Hepatocyte (in vitro differentiated cells): ENCODE data around the gene PTPRS. TPM values are rescaled to one million over a fixed set of nuclear protein-coding genes. Genes with fewer than 3 reads are reported as not detected.

Source experiments
- DNase-seq: peaks from one replicate; pipeline ENCODE4 v3.0.0-alpha.2; 2016; ENCODE audit warnings: low spot score
- H2AFZ ChIP-seq: fragments of 200-600 bp; sonication (generic); 2 replicates; pipeline ENCODE4 v1.6.0; 2016; ENCODE audit warnings: antibody characterized with exemption, mild to moderate bottlenecking
- H3K27ac ChIP-seq: fragments of 200-600 bp; sonication (generic); 2 replicates; pipeline ENCODE4 v1.5.1; 2016; ENCODE audit warnings: mild to moderate bottlenecking
- H3K27me3 ChIP-seq: fragments of 200-600 bp; sonication (generic); 2 replicates; pipeline ENCODE4 v1.6.1; 2016
- H3K36me3 ChIP-seq: fragments of 200-600 bp; sonication (generic); replicated peaks from 2 replicates; pipeline ENCODE4 v1.5.1; 2016; ENCODE audit warnings: low read depth; ENCODE audit not compliant: insufficient read depth
- H3K4me1 ChIP-seq: fragments of 200-600 bp; sonication (generic); 2 replicates; pipeline ENCODE4 v1.5.1; 2016; ENCODE audit warnings: mild to moderate bottlenecking, moderate library complexity; ENCODE audit not compliant: insufficient read depth
- H3K4me2 ChIP-seq: fragments of 200-600 bp; sonication (generic); 2 replicates; pipeline ENCODE4 v1.6.0; 2016
- H3K4me3 ChIP-seq: fragments of 200-600 bp; sonication (generic); 2 replicates; pipeline ENCODE4 v1.5.1; 2016; ENCODE audit warnings: mild to moderate bottlenecking
- H3K79me2 ChIP-seq: fragments of 200-600 bp; sonication (generic); 2 replicates; pipeline ENCODE4 v1.6.0; 2017; ENCODE audit warnings: mild to moderate bottlenecking
- H3K9me2 ChIP-seq: fragments of 200-600 bp; sonication (generic); replicated peaks from 2 replicates; pipeline ENCODE4 v1.6.0; 2017; ENCODE audit warnings: mild to moderate bottlenecking; ENCODE audit not compliant: insufficient read depth
- H3K9me3 ChIP-seq: fragments of 200-600 bp; sonication (generic); 2 replicates; pipeline ENCODE4 v1.5.1; 2016; ENCODE audit warnings: low read depth, mild to moderate bottlenecking
- H4K20me1 ChIP-seq: fragments of 200-600 bp; sonication (generic); 2 replicates; pipeline ENCODE4 v1.6.0; 2016; ENCODE audit warnings: mild to moderate bottlenecking; ENCODE audit not compliant: insufficient read depth, poor library complexity, severe bottlenecking
- EZH2 ChIP-seq: fragments of 200-600 bp; sonication (generic); IDR thresholded peaks from 2 replicates; pipeline ENCODE4 v1.6.1; 2016; ENCODE audit warnings: antibody characterized with exemption, mild to moderate bottlenecking, borderline replicate concordance
- EZH2phosphoT487 ChIP-seq: fragments of 200-600 bp; sonication (generic); IDR thresholded peaks from one replicate; pipeline ENCODE4 v1.6.1; 2018; ENCODE audit warnings: antibody characterized with exemption, mild to moderate bottlenecking, low read depth, moderate library complexity; ENCODE audit not compliant: unreplicated experiment, severe bottlenecking
- WGBS: methylation state at CpG from one replicate; pipeline ENCODE4 v1.1.6; 2016; ENCODE audit warnings: low lambda C conversion rate; ENCODE audit errors: missing lambda C conversion rate; 5-methylcytosine and 5-hydroxymethylcytosine counted together
- polyA plus RNA-seq: library from polyadenylated mRNA; unstranded; fragments of >200 nt; fragmentation: Nextera tagmentation; extraction: Ambion mirVana; gene quantifications from 2 replicates; pipeline ENCODE4 v1.2.1, GENCODE V29; 2016
- total RNA-seq: library from RNA; depleted of rRNA; stranded (reverse); fragments of >200 nt; gene quantifications from 2 replicates; pipeline ENCODE4 v1.2.3, GENCODE V29; 2014
- TF ChIP-seq, protein P1 (sequence below): fragments of 200-600 bp; sonication (generic); IDR thresholded peaks from 2 replicates; pipeline ENCODE4 v1.5.1; 2016; ENCODE audit warnings: antibody characterized with exemption, mild to moderate bottlenecking; ENCODE audit not compliant: poor library complexity

PTPRS gene
- total and polyA plus RNA-seq, 2 experiments from 2014 or later = 21.9 to 65.5 TPM

DNA sequence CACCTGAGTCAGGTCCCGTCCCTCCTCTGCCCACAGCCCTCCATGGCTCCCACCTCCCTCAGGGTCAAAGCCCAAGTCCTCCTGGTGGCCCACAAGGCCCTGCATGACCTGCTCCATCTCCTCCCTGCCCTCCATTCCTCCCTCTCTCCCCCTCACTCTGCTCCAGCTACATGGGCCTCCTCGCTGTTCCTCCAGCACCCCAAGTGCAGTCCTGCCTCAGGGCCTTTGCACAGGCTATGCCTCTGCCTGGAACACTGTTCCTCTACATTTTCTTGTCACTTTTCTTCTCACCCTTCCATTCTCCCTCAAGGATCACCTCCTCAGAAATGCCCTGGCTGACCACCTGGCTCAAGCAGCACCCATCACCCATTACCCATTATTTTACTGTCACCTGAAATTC is 41.5 kb downstream of the PTPRS start:
- TF ChIP-seq, protein P1, sequence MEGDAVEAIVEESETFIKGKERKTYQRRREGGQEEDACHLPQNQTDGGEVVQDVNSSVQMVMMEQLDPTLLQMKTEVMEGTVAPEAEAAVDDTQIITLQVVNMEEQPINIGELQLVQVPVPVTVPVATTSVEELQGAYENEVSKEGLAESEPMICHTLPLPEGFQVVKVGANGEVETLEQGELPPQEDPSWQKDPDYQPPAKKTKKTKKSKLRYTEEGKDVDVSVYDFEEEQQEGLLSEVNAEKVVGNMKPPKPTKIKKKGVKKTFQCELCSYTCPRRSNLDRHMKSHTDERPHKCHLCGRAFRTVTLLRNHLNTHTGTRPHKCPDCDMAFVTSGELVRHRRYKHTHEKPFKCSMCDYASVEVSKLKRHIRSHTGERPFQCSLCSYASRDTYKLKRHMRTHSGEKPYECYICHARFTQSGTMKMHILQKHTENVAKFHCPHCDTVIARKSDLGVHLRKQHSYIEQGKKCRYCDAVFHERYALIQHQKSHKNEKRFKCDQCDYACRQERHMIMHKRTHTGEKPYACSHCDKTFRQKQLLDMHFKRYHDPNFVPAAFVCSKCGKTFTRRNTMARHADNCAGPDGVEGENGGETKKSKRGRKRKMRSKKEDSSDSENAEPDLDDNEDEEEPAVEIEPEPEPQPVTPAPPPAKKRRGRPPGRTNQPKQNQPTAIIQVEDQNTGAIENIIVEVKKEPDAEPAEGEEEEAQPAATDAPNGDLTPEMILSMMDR = no peak
- TF ChIP-seq EZH2 (no peak), EZH2phosphoT487 (no peak)
- H3K4me1 ChIP-seq = no peaks in the 10 kb centered on the region
- H3K79me2 ChIP-seq = no peaks in the 10 kb centered on the region
- no peak overlapping the region for H3K27ac ChIP-seq
- no peaks in the 10 kb centered on the region for H3K27me3 ChIP-seq
- no peak for DNase-seq
- 100% methylated on average over 2 of the region's 2 CpGs for WGBS
- no peak overlapping the region for H3K4me3 ChIP-seq
- no peak overlapping the region for H2AFZ ChIP-seq
- H3K36me3 ChIP-seq = no peaks in the 10 kb centered on the region
- no peak overlapping the region for H3K4me2 ChIP-seq
- H3K9me3 ChIP-seq = no peaks in the 10 kb centered on the region
- H3K9me2 ChIP-seq = no peaks in the 10 kb centered on the region
- no peaks in the 10 kb centered on the region for H4K20me1 ChIP-seq

DNA sequence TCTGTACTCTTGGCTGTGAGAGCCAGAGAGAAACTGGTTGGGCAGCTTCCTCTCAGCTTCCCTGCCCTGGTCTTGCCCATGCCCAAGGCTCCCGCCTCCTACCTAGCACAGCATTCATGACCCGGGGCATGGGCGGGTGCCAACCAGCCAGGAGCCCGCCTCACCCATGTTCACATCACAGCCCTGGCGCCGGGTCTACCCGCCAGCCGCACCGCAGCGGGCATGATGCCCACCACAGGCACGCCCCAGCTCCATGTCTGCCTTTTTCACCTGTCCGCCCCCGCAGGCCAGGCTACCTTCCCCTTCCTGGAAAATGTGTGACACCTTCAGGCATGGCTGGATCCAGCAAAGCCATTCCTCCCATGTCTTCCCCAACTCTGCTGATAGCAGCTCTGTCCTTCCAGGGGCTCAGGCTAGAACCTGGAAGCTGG is 42.1 kb downstream of the PTPRS start:
- H3K4me2 ChIP-seq = no peak overlapping the region
- H3K79me2 ChIP-seq = no peaks in the 10 kb centered on the region
- no peaks in the 10 kb centered on the region for H3K36me3 ChIP-seq
- H3K9me3 ChIP-seq = no peaks in the 10 kb centered on the region
- no peak overlapping the region for H3K27ac ChIP-seq
- H3K4me3 ChIP-seq = no peak overlapping the region
- no peaks in the 10 kb centered on the region for H3K27me3 ChIP-seq
- H3K9me2 ChIP-seq = no peaks in the 10 kb centered on the region
- H3K4me1 ChIP-seq = no peaks in the 10 kb centered on the region
- H4K20me1 ChIP-seq = no peaks in the 10 kb centered on the region
- WGBS = 98% methylated on average over 13 of the region's 13 CpGs
- DNase-seq = no peak
- H2AFZ ChIP-seq = no peak overlapping the region
- TF ChIP-seq, protein P1 = no peak
- TF ChIP-seq EZH2phosphoT487 (no peak), EZH2 (no peak)

DNA sequence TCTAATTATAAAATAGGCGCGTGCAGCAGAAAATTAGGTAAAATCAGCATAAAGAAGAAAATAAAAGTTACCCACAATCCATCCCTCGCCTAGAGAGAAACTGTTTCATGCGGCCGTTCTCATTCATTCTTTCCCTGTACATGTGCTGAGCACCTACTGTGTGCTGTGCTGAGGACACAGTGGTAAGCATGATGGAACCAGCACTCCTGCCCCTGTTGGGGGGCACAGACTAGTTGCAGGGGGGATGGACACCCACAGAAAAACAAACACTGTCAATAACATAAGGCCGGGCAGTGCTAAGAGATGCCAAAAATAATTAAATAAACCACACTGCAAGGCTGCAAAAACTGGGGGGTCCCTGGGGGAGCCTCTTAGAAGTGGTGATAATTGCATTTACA is 43.3 kb downstream of the PTPRS start:
- 97% methylated on average over 6 of the region's 6 CpGs for WGBS
- DNase-seq = no peak
- Histone ChIP-seq H3K4me2 (no peak overlapping the region), H4K20me1 (peaks cover 4% of the 10 kb centered on the region), H3K9me3 (no peaks in the 10 kb centered on the region), H3K36me3 (no peaks in the 10 kb centered on the region), H3K27me3 (no peaks in the 10 kb centered on the region), H3K79me2 (peaks cover 6% of the 10 kb centered on the region), H3K4me3 (no peak overlapping the region), H2AFZ (no peak overlapping the region), H3K27ac (no peak overlapping the region), H3K9me2 (no peaks in the 10 kb centered on the region), H3K4me1 (peaks cover 4% of the 10 kb centered on the region)
- TF ChIP-seq EZH2phosphoT487 (no peak), EZH2 (no peak)
- TF ChIP-seq, protein P1 = no peak
